HG02642 (cell line): ENCODE data around the gene CACNB1.
A peak's percentile ranks its signal among the peaks of the same experiment; 100 is the strongest.

ENCODE experiments used
- ATAC-seq: cut with Tn5 transposase; IDR thresholded peaks from one replicate; pipeline ENCODE4 v1.9.1; 2021; ENCODE audit warnings: mild to moderate bottlenecking; ENCODE audit not compliant: unreplicated experiment, poor library complexity

Gene CACNB1

GRCh38 chr17:39227364-39227919 is 30.0 kb upstream of the CACNB1 start:
- ATAC-seq, result no peak

GRCh38 chr17:39225959-39226683 is 28.7 kb upstream of the CACNB1 start:
- no peak for ATAC-seq

- ATAC-seq, result no peak
Observed at GRCh38 chr17:39225308-39225958, 28.0 kb upstream of the CACNB1 start, which contains the start of gene STAC2. TSS of gene STAC2 (minus strand) at chr17:39225945. CDS start at chr17:39225502, 443 bp downstream.

- ATAC-seq, result no peak
Observed at GRCh38 chr17:39224778-39225307, 27.4 kb upstream of the CACNB1 start.

GRCh38 chr17:39223907-39224777 is 26.7 kb upstream of the CACNB1 start:
- no peak for ATAC-seq

- ATAC-seq, result no peak
Observed at GRCh38 chr17:39222866-39223834, 25.7 kb upstream of the CACNB1 start.

GRCh38 chr17:39222151-39222550 is 24.7 kb upstream of the CACNB1 start:
- ATAC-seq, result no peak

GRCh38 chr17:39221572-39221971 is 24.1 kb upstream of the CACNB1 start:
- no peak for ATAC-seq

- no peak for ATAC-seq
Observed at GRCh38 chr17:39219647-39220154, 22.2 kb upstream of the CACNB1 start.

GRCh38 chr17:39218906-39219305 is 21.4 kb upstream of the CACNB1 start:
- no peak for ATAC-seq

- no peak for ATAC-seq
Observed at GRCh38 chr17:39217734-39218369, 20.4 kb upstream of the CACNB1 start.

- no peak for ATAC-seq
Observed at GRCh38 chr17:39213852-39214251, 16.4 kb upstream of the CACNB1 start.

- ATAC-seq, result no peak
Observed at GRCh38 chr17:39212841-39213480, 15.5 kb upstream of the CACNB1 start.

GRCh38 chr17:39212195-39212810 is 14.8 kb upstream of the CACNB1 start:
- ATAC-seq, result no peak

GRCh38 chr17:39210093-39210434 is 12.6 kb upstream of the CACNB1 start:
- ATAC-seq, result no peak

- ATAC-seq, result no peak
Observed at GRCh38 chr17:39209317-39210092, 12.0 kb upstream of the CACNB1 start.

GRCh38 chr17:39208893-39209292 is 11.4 kb upstream of the CACNB1 start:
- ATAC-seq, result peak; percentile 53
